Stomach smooth muscle (tissue), 2 donors: ENCODE data around the gene TMEM250.
A peak's percentile ranks its signal among the peaks of the same experiment; 100 is the strongest.

Source experiments
- H3K27ac ChIP-seq: one replicate; pipeline ENCODE4 v1.7.0; 2013; ENCODE audit warnings: mild to moderate bottlenecking, low read length, inconsistent platforms
- H3K27me3 ChIP-seq, 2 donors: one replicate each; pipeline ENCODE4 v1.7.0; 2013; ENCODE audit warnings: low read length in 2 of 2; ENCODE audit not compliant: insufficient read depth in 2 of 2, control insufficient read depth in 1 of 2
- H3K36me3 ChIP-seq, 2 donors: one replicate each; pipeline ENCODE4 v1.7.0; 2013; ENCODE audit warnings: low read length in 2 of 2; ENCODE audit not compliant: control insufficient read depth in 2 of 2, insufficient read depth in 2 of 2
- H3K4me1 ChIP-seq: one replicate; pipeline ENCODE4 v1.7.0; 2013; ENCODE audit warnings: low read length; ENCODE audit not compliant: control insufficient read depth, insufficient read depth
- H3K4me3 ChIP-seq, 2 donors: one replicate each; pipeline ENCODE4 v1.7.0; 2013; ENCODE audit warnings: low read length in 2 of 2
- H3K9ac ChIP-seq, 2 donors: one replicate each; pipeline ENCODE4 v1.7.0; 2013; ENCODE audit warnings: low read length in 2 of 2, mild to moderate bottlenecking in 1 of 2
- H3K9me3 ChIP-seq, 2 donors: one replicate each; pipeline ENCODE4 v1.7.0; 2013; ENCODE audit warnings: low read length in 2 of 2; ENCODE audit not compliant: control insufficient read depth in 2 of 2
- donor health status: healthy.
- donor health status: Pancreatic carcinoma.

Gene TMEM250

DNA sequence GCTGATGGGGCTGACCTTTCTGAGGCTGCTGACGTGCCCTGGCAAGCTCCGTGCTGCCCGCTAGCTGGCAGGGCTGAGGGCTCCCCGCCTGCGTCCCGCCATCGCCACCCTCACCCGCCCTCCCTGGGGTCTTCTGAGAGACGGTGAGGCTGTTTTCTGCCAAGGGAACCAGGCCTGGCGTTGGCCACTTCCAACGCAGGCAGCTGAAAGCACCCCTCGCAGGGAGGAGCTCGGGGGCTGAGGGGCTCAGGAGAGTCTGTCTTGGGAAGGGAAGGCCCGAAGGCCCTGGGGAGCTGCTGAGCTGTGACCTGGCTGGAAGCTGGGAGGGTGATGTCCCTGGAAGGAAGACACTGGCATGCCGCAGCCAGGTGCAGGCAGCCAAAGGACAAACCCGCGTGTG is 9.8 kb upstream of the TMEM250 start:
- Histone ChIP-seq H3K36me3 (no peaks in the 10 kb centered on the region), H3K4me1 (peaks cover 6% of the 10 kb centered on the region), H3K9ac (no peak overlapping the region), H3K27ac (no peak overlapping the region), H3K4me3 (no peak overlapping the region), H3K9me3 (no peaks in the 10 kb centered on the region), H3K27me3 (peaks cover 17 to 27% of the 10 kb centered on the region in 2 donors)

DNA sequence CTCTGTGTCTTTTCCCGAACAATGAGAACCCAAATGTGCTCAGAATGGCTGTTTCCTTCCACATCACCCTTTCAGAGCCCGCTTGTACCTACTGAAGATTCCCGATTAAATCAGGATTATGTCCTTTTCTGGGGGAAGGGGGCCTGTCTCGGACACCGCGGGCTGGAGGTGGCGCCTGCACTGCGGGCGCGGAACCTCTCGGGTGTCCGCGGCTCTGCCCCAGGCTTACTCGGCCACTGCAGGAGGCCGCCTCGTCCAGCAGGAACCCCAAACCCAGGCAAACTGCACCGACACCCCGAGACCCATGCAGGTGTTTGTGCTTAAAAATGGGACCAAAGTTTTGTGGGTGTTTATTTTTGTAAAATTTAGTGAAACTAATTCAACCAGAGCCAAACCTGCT is 8.6 kb upstream of the TMEM250 start:
- no peak overlapping the region for H3K9ac ChIP-seq
- no peaks in the 10 kb centered on the region for H3K36me3 ChIP-seq
- H3K9me3 ChIP-seq = no peaks in the 10 kb centered on the region
- peaks cover 9% of the 10 kb centered on the region for H3K4me1 ChIP-seq
- H3K27me3 ChIP-seq = peaks cover 17 to 19% of the 10 kb centered on the region in 2 donors
- H3K4me3 ChIP-seq = no peak overlapping the region
- H3K27ac ChIP-seq = no peak overlapping the region

DNA sequence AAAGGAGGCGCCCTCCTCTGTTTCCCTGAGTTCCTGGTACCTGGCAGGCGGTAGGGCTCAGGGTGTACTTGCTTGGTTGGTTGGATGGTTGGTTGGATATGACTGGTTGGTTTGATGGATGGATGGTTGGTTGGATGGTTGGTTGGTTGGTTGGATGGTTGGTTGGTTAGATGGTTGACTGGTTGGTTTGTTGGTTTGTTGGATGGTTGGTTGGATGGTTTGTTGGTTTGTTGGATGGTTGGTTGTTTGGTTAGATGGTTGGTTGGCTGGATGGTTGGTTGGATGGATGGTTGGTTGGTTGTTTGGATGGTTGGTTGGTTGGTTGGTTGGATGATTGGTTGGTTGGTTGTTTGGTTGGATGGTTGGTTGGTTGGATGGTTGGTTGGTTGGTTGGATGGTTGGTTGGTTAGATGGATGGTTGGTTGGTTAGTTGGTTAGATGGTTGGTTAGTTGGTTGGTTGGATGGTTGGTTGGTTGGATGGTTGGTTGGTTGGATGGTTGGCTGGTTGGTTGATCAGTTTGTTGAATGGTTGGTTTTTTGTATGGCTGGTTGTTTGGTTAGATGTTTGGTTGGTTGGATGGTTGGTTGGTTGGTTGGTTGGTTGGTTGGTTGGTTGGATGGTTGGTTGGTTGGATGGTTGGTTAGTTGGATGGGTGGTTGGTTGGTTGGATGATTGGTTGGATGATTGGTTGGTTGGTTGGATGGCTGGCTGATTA is 6.5 kb upstream of the TMEM250 start:
- H3K27ac ChIP-seq = no peak overlapping the region
- H3K9me3 ChIP-seq = no peaks in the 10 kb centered on the region
- H3K9ac ChIP-seq = no peak overlapping the region
- H3K4me3 ChIP-seq = no peak overlapping the region
- peaks cover 2 to 7% of the 10 kb centered on the region in 2 donors for H3K27me3 ChIP-seq
- no peaks in the 10 kb centered on the region for H3K36me3 ChIP-seq
- H3K4me1 ChIP-seq = peaks cover 13% of the 10 kb centered on the region

DNA sequence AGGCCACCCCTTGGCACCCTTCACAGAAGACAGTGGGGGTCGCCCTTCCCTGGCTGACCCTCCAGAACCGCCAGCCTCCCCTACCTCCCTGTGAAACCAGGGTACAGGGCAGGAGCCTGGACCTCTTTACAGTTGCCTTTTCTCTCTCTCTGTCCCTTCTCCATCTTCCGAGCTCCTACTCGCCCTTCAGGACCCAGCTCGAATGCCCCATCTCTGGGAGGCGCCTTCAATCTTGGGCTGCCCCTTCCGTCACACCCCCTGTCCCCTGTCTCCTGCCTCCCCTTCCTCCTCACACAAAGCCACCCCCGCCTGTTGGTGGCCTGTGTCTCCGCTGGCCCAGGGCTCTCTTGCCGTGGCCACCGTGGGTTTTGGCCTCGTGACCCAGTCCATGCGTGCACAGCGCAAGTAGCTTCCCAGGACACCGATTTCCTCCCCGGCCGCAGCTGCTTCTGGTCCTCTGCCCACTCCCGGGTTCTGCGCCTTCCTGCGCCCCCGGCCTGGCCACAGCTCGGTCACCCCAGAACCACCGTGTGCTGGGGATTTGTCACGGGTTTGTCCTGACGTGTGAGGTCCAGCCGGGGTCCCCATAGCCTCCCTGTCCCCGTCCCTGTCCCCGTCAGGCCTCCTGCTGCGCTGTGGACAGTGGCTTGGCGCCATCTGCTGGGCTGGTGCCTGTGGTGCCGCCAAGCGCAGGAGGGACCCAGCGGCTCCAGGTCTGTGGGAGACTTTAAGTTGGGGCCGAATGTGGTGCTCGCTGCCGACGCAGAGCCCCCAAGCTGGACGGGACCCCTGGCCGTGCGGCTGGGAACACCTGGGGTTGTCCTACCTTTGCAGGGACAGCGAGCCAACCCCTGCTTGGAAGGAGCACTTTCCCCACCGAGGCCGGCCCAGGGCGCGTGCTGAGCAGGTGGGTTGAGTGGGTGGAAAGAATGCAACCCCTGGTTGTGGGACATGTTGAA is 4.0 kb upstream of the TMEM250 start:
- Histone ChIP-seq H3K9me3 (no peaks in the 10 kb centered on the region), H3K36me3 (no peaks in the 10 kb centered on the region), H3K9ac (peak overlapping the region in 1 of 2 donors; percentile 13), H3K4me1 (peaks cover 27% of the 10 kb centered on the region), H3K27ac (no peak overlapping the region), H3K27me3 (peaks cover 0 to 5% of the 10 kb centered on the region in 2 donors), H3K4me3 (peak overlapping the region in 1 of 2 donors; percentile 67)

DNA sequence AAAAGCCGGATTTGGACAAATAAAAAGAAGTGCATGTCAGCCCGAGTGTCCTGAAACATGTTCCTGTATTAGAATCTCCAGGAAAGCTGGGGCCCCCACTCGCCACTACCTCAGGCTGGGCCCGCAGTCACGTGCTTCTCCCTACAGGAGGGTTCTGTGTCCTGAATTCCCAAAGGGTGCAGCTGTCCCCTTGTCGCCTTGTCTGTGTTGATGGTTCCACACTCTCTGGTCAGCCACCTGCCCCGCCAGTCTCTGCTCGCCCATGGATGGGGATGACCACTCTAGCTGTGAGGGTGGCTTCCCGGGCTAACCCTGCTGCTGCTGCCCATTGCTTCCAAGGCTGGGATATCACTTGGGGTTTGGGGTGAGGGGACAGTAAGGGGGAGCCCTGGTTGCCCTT is 3.1 kb upstream of the TMEM250 start:
- Histone ChIP-seq H3K27ac (no peak overlapping the region), H3K4me1 (peaks cover 36% of the 10 kb centered on the region), H3K27me3 (peaks cover 0 to 4% of the 10 kb centered on the region in 2 donors), H3K9me3 (no peaks in the 10 kb centered on the region), H3K36me3 (no peaks in the 10 kb centered on the region), H3K4me3 (no peak overlapping the region), H3K9ac (no peak overlapping the region)

DNA sequence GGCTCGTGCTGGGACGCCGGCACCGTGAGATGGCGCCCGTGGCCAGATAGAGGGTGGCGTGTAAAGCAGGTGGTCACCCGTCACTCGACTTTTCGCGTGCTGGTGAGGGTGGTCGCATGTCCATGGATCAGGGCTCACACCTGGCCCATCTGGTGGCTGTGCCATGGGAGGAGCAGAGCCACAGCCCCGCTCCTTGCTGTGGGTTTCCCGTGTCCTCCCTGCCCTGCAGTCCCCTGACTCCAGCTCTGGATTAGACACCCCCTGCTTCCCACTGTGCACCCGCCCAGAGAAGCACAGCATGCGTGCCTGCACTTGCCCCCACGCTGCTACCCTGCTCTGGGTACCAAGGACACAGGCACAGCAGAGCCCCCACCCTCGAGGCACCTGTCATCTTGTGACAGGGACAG is 1.8 kb upstream of the TMEM250 start:
- no peaks in the 10 kb centered on the region for H3K9me3 ChIP-seq
- H3K27ac ChIP-seq = no peak overlapping the region
- no peak overlapping the region for H3K4me3 ChIP-seq
- H3K36me3 ChIP-seq = peaks cover 1 to 2% of the 10 kb centered on the region in 2 donors
- peaks cover 0 to 2% of the 10 kb centered on the region in 2 donors for H3K27me3 ChIP-seq
- H3K9ac ChIP-seq = no peak overlapping the region
- peaks cover 41% of the 10 kb centered on the region for H3K4me1 ChIP-seq

DNA sequence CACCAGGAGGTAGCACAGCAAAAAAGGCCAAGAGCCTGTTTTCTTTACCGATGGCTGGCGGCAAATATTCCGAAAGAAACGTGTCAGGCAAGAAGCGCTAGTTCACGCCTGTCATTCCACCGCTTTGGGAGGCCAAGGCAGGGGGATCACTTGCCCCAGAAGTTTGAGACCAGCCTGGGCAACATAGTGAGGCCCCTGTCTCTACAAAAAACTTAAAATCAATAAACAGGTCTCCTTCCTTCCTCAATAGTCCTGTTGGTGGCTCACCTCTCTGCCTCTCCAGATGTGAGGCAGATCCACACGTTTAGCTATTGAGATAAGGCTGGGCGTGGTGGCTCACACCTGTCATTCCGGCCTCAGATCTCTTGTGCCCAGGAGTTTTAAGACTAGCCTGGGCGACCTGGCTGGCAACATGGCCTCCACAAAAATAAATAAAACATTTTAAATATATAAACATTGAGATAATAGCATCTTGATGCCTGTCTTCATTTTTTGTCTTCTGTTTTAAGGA is 1.3 kb upstream of the TMEM250 start:
- Histone ChIP-seq H3K27me3 (peaks cover 0 to 2% of the 10 kb centered on the region in 2 donors), H3K4me3 (peak overlapping the region; percentile 56 to 77), H3K27ac (peak overlapping the region; percentile 77), H3K9ac (peak overlapping the region; percentile 86), H3K36me3 (peaks cover 4% of the 10 kb centered on the region in 2 donors), H3K9me3 (no peaks in the 10 kb centered on the region), H3K4me1 (peaks cover 41% of the 10 kb centered on the region)

DNA sequence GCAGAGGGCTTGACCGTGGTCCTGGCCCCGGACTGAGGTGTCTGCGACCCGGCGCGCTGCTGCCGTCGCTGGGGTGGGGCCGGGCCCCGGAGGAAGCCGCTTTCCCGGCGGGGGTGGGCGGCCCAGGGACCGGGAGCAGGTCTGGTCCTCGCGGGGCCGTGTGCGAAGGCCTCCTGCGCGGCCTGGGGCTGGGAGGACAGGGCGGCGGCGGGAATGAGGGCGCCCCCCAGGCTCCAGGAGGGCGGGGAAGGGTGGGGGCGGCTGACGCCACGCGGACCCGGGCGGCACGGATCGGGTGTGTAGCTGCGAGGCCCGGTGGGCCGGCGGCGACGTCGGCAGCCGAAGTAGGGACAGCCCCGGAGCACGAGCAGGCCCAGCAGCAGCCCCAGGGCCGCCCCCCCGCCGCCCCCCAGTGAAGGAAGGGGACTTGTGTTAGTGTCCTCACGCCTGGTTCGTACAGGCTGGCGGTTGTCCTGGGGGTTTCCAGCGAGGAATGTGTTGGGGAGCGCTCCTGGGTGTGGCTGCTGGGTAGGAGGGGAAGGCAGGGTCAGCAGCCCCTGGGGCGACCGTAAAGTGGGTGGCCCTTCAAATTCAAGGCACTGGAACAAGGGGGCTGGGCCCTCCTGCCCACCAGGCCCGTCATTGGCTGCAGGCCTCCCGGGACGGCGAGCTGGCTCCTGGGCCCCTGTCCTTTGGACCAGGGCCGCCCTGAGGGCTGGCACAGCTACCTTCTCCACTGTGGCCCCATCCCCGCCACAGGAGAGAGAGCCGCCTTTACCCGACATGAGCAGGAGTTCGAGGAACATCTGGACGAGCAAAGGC is 597 bp upstream of the TMEM250 start:
- H3K27me3 ChIP-seq = peaks cover 0 to under 1% of the 10 kb centered on the region in 2 donors
- peaks cover 4% of the 10 kb centered on the region in 2 donors for H3K36me3 ChIP-seq
- peak overlapping the region; percentile 63 to 77 for H3K4me3 ChIP-seq
- peak overlapping the region; percentile 77 for H3K27ac ChIP-seq
- no peaks in the 10 kb centered on the region for H3K9me3 ChIP-seq
- peak overlapping the region; percentile 86 for H3K9ac ChIP-seq
- H3K4me1 ChIP-seq = peaks cover 41% of the 10 kb centered on the region

DNA sequence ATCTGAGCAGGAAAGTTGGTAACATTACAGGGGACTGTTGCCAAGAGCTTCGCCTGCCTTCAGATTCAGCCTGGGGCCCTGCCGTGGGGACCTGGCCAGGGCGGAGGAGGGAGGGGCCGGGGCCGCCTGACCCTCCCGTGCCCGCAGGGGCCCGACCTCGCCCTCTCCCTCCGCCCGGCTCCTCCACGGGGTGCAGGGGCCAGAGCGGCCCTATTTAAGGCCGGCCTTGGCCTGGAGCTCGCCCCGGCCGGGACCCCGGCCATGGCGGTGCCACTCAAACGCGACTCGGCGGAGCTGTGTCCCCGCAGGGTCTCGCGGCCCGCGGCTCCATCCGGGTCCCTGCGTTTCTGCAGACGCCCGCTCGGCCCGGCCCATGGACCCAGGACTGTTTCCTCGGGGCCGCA is 757 bp downstream of the TMEM250 start:
- peak overlapping the region; percentile 62 to 86 for H3K9ac ChIP-seq
- no peaks in the 10 kb centered on the region for H3K9me3 ChIP-seq
- peaks cover 37% of the 10 kb centered on the region for H3K4me1 ChIP-seq
- peaks cover 4 to 6% of the 10 kb centered on the region in 2 donors for H3K36me3 ChIP-seq
- peak overlapping the region; percentile 63 to 77 for H3K4me3 ChIP-seq
- peak overlapping the region; percentile 77 for H3K27ac ChIP-seq
- H3K27me3 ChIP-seq = no peaks in the 10 kb centered on the region
